ENCODE measurements around the gene SBK3.

DNA sequence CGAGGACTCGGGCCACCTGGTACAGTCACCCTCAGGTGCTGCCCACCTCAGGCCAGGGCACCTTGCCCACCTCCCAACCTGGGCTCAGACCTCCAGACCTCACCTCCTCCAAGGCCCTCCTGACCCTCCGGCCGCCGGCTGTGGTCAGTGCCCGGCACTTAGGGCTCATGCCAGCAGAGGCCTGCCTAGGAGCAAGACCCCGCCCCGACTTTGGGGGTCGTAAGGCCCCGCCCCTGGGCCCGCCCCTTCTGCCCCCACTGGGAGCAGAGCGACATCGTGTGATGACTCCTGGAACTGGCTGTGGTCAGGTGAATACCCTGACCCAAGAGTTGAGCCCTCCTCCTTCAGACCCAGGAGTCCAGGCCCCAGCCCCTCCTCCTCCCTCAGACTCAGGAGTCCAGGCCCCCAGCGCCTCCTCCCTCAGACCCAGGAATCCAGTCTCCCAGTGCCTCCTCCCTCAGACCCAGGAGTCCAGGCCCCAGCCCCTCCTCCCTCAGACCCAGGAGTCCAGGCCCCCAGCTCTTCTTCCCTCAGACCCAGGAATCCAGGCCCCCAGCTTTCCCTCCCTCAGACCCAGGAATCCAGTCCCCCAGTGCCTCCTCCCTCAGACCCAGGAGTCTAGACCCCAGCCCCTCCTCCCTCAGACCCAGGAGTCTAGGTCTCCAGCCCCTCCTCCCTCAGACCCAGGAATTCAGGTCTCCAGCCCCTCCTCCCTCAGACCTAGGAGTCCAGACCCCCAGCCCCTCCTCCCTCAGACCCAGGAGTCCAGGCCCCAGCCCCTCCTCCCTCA, 8.2 kb downstream of the SBK3 start, which contains the start of gene SBK2:
- TF ChIP-seq POLR2AphosphoS5 (IDR thresholded peaks at IDR 0.05; ENCODE audit: low read depth, low read length) (no peak), POLR2A (IDR thresholded peaks at IDR 0.05; ENCODE audit: low read depth, low read length) (no peak)

All from GM12891 (cell line).